Kidney capillary endothelial cell (primary cell): ENCODE measurements around the gene GPX3.

Experiments used
- DNase-seq: peaks from one replicate; pipeline ENCODE4 v3.0.0-alpha.2; 2018; ENCODE audit warnings: low spot score

GPX3 gene, protein sequence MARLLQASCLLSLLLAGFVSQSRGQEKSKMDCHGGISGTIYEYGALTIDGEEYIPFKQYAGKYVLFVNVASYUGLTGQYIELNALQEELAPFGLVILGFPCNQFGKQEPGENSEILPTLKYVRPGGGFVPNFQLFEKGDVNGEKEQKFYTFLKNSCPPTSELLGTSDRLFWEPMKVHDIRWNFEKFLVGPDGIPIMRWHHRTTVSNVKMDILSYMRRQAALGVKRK

DNA sequence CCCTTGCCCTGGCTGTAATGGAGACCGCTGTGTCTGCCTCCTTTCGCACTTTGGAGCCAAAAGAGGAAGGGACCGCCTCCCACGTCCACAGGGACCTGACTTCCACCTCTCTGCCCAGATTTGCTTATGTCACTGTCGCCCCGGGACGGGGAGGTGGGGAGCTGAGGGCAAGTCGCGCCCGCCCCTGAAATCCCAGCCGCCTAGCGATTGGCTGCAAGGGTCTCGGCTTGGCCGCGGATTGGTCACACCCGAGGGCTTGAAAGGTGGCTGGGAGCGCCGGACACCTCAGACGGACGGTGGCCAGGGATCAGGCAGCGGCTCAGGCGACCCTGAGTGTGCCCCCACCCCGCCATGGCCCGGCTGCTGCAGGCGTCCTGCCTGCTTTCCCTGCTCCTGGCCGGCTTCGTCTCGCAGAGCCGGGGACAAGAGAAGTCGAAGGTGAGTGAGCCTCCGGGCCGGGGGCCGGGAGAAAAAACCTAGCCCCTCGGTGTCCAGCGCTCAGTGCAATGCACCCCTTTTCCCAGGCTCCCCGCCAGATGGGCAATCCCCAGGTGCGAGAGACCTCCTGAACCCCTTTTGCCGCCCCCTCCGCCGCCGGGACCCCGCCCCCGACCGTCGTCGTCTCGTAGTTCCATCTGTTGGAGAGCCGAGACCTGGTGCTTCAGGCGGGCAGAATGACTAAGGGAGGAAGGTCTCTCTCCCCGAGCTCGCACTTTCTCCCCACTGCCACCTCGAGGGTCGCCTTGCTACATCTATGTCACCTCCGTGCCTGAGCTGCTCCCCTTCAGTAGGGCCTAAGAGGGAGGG lies at the start of gene GPX3:
Gene GPX3 (plus strand): TSS at position 288 of the 807 bp plus-strand sequence. CDS start 64 bp downstream, at position 352.
- no peak for DNase-seq

DNA sequence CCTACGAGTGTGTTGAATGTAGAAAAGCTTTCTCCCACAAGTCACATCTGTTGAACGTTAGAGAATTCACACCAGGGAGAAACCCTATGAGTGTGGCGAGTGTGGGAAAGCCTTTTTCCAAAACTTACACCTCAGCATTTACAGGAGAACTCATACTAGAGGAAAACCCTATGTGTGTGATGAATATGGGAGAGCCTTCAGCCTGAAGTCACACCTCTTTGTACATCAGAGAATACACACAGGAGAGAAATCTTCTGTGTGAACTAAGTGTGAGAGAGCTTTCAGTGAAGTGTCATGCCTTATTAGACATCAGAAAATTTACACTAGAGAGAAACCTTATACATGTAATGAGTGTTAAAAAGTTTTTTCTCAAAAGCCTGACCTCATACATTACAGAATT lies 41.8 kb upstream of the GPX3 start:
- DNase-seq = no peak

DNA sequence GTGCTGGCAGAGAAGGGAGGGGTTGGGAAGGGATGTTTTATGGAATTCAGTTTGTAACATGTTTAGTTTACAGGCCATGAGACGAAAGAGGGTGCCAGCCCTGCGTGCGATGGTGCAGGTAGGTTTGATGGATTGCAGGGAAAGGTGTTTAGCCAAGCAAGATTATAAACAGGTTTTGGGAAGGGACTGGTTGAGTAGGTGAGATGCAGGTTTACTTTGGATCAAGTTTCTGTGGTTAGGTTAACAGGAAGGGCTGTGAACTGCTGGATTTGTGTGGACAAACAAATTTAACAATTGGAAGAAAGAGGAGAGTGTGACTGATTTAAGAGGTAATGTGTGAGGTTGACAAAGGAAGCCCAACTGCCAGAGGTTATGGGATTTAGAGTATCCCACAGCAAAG lies 32.6 kb upstream of the GPX3 start:
- no peak for DNase-seq

DNA sequence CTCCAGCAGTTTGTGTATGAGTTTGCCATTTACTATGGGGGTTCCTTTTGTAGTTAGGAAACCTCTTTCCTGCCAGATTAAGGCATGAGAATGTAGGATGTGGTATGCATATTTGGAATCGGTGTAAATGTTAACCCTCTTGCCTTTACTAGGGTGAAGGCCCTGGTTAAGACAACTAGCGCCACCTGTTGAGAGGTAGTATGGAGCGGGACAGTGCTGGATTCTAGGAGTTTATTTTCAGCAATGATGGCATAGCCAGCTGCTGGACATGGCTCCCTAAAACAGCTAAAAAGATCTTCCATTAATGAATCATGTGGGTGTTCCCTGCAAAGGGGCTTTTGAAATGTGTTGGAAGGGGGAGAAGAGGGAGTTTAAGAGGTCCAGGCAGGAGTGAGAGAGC lies 30.7 kb upstream of the GPX3 start:
- no peak for DNase-seq

DNA sequence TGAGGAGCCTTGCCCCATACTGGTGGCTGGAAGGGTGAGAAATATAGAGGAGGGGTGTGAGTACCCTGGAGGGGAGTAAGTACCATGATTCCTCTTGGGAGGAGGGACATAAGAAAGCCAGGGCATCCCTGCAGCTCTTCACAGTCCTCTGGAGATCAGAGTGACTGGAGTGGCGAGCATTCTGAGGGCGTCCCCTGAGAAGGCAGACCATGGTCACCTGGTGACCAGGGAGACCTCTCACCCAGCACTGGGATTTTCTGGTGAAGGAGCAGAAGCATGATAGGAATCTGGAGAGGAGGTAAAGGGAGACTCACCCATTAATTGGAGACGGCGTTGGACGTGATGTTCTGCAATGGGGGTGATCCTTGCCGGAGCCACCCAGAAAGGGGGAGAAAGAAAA lies 27.7 kb upstream of the GPX3 start:
- no peak for DNase-seq

DNA sequence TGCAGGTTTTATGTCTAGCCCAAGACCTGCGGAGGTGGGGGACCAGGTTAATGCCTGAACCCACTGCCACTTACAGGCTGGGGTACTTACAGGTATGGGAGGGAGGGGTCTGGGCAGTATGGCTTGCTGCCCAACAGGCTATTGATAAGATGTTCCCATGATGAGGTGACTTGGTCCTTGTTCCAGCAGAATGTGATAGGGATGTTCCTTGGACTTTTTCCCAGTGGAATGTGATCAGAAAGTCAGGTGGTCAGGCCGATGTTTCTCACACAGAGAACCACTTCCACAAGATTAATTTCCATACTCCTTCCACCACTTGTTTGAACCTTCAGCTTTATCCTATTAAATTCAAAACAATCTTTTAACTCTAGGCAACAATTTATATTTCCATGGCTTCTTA lies 27.0 kb upstream of the GPX3 start:
- no peak for DNase-seq

DNA sequence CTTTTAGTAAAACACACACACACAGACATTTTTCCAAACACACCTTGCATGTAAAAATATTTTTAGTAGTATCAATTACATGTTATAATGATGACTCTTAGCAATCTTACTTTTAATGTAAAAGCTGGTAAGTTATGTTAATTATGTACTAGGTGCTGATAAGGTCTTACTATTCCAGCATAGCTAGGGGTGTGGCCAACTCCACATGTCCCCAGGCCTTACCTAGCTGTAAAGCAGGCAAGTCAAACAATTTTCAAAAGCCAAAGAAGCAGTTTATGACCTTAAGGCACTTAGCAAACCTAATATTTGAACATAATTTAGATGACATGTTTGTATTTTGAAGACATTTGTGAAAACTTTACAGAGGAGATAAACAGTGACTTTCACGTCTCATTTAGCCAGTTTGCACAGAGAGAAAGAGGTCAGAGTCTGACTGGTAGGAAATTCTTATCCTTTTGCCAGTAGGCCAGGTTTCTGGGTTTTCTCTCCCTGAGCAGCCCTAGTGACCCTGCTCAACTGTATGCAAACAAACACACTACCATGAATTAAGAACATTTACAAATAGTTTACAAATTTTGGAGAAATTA lies 26.5 kb upstream of the GPX3 start:
- no peak for DNase-seq

DNA sequence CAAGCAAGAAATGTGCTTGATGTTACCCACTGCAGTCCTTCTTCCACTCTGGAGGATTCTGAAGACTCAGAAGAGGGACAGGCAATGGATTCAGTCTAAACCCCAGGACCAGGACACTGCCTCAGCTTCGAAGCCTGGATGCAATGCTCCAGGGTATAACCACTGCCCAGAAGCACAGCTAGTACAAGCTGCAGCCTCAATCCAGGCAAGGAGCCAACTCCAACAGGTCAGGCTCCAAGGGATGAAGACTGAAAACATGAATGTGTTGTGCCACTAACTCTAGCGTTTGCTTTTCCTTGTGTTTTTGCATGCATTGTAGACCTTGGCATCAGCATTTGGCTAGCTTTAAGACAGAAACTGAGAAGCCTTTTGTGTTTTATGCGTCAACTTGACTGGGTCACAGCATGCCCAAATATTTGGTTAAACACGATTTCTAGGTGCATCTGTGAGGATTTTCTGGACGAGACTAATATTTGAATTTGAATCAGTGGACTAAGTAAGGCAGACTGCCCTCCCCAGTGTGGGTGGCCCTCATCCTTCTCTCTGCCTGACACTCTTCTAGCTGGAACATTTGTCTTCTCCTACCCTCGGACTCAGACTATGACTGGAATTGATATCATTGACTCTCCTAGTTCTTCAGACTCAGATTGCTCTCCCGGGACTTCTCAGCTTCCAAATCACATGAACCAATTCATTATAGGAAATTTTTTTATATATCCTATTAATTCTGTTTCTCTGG lies 20.5 kb upstream of the GPX3 start:
- DNase-seq = no peak

DNA sequence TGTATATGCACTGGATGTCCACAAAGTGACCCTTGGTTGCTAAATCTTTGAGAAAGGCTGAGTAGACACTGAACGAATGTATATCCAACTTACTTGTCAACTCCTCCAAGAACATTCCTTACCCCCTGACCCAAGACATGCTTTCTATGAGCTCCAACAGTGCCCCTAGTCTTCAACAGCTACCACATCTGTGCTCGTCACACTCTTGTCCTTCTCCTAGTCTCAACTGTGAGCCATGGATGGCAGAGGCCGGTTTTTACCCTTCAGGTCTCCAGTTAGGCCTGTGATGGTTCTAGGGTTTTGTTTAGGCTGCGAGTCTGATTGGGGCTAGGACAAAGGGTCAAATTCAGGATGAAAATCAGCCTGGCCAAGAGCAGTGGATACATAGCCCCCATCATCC lies 19.0 kb upstream of the GPX3 start:
- no peak for DNase-seq

DNA sequence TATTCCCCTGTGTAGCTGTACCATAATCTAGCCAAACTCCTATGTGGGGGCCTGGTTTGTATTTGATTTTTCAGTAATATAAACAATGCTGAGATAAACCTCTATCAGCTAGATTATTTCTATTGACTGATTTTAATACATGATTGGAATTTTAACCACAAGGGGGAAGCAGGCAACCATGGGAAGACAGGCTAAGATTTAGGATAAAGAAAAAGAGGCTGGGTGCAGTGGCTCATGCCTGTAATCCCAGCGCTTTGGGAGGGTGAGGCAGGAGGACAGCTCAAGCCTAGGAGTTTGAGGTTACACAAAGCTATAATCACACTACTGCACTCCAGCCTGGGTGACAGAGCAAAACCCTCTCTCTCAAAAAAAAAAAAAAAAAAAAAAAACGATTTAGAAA lies 18.1 kb upstream of the GPX3 start:
- DNase-seq = peak; percentile 36

DNA sequence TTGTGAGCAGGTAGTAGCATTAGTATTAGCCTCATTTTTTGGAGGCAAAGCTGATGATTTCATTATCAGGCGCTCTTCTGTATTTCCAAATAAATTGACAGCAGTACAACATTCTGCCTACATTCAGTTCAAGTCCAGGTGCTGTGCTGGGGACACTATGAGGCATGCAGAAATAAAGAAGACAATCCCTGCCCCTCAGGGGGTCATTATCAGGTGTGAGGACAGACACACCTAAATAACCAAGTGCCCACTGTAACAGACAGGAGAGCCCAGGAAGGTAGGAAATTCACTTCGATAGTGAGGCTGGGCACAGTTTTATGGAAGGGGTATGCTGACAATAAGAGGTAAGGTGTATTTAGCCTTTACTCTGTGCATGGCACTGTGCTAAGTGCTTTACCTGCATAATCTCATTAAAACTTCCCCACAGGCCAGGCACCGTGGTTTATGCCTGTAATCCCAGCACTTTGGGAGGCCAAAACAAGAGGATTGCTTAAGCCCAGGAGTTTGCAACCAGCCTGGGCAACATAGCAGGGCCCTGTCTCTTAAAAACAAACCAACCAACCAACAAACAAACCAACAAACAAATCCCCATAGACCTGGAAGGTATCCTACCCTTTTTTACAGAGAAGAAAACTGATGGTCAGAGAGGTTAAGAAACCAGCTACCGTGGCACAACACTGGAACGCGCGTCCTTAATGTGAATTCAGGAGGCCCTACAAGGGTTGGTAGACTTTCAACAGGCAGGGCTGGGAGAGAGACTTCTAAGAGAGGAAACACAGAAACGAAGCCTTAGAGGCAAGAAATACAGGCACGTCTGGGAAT lies 17.5 kb upstream of the GPX3 start:
- no peak for DNase-seq

DNA sequence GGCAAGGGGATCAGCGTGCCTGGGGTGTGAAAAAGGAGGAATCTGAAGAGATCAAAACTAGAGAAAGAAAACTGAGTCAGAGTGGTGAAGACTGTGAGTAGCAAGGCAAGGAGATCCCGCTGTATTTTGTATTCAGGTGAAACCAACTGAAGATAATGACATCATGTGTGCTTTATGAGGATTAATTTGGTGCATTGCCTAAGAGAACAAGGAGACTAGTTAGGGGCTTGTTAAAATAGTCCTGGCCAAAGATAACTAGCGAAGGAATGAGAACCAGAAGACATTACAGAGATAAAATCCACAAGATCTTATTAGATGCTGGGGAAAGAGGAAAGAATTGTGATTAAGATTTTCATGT lies 16.9 kb upstream of the GPX3 start:
- no peak for DNase-seq

DNA sequence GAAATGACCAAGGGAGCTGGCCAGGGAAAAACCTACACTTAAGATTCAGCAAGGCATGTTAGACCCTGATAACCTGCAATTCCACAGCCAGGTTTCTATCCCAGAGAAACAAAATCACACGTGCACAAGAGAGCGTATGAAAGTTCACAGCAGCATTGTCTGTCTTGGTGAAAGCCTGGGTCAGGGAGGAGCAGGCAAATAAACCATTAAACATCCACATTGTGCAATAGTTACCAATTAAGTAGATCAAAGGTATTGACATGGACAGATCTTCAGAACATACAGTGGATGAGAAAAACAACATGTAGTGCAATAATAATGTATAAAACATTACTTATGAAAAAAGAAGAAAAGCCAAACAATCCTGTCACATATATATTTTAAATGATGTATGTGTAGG lies 15.9 kb upstream of the GPX3 start:
- no peak for DNase-seq

DNA sequence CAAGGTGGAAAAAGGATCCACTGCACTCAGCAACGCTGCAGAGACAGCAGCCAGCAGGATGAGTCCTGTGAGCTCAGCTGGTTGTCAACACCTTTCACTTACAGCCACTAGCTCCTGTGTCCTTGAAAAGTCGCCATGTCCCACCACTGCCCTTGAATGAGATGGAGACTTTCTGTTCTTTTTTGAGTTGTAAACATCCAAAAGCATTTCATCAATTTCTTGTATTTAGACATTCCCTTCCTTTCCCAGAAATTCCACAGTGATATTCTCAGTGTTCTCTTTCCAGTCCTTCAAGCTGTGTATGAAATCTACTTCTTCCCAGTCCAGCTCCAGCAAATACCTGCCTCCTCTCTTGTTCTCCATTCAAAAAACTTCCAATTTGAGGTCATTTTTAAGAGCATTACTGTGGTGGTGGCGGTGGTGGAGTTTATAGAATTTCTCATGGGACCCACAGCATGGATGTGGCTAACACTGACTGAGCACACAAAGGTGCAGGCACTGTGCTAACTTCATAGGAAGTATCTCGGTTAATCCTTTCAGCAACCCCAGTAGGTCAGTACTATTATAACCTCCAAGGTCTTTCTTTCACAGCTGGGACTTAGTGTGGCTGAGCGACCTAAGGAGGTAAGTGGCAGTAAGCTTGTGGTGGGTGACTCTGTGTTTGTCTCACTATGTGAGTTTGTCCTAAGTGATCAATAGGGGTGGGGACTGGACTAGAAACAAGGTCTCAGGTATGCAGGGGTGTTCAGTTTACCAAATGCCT lies 15.0 kb upstream of the GPX3 start:
- DNase-seq = no peak

DNA sequence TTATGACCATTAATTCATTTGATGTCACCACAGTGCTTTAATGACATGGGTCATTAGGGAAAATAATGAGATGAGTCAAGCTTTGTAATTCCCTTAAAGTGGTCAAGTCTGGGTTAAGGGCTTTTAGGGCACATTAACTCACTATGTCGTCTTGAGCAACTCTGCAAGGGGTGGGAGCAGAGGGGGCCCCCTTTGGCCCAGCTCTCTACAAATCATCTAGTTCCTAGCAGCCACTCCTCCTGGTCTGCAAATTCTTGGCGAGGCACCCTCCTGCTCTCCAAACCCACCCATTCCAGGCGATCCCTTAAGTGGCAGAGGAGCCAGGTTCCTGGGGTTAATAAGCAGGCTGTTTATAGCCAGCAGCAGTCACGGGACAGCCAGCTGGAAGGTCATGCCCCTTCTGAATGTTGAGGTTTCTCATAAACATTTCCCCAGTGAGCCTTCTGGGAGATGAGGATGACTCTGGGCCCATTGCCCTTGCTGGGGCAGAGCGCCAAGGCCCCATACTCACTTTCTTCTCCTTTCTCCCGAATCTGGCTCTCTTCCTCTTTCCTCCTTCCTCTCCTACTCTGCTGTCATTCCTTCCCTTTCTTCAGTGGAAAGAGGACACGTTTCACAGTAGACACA lies 14.3 kb upstream of the GPX3 start:
- DNase-seq = no peak

DNA sequence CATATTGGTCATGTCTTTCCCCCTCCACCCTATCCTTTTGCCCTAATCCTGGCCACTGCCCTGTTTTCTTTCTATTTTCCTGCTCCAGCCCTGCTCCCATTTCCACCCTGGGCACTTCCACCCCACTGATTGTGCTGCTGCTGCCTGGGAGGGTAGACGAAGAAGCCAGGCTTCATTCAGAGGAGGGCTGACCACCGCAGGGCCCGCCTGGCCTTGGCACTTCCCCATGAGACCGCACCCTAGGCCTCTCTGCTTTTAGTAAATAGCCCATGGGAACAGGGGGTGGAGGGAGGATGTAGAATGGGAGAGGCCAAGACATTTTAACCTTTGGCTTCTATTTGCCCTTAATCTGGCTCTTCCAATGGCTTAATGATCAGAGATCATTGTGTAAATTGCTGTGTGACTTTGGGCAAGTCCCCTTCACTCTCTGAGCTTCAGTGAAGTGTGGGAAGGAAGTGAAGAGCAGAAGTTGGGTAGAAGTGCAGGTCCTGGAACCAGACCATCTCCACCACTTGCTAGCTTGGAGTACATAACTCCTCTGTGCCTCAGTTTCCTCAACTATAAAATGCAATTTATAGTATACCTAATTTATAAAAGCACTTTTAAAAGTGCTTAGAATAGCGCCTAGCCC lies 13.6 kb upstream of the GPX3 start:
- no peak for DNase-seq

DNA sequence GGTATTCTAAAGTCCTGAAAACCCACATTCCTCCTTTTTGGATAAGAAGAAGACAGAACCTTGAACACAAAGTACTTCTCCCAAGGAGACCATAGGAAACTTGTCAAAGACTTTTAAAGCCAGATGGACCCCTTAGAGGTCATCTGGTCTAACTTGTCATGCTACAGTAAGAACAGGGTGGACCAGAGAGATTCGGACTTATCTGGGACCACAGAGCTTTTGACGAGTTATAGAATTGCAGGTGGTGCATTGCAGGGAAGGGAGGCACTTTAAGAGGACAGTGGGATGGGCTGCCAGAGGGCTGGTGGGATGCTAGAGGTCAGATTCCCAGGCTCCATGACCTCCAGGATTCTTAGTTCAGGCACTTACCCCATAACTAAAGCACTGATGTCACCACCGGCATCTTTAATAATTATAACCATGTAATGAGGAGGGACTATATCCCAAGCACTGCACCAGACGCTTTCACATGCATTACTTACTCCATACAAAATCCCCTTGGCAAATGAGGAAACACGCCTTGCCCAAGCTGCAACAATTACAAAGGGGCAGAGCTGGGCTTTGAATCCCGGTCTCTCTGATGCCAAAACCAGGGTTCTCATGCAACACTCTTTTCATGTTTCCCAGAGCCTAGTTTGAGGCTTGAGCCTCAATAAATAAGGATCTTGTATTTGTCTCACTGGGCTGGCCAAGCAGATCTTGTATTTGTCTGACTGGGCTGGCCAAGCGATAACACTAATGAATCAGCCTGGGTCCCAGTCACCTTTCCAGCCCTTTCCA lies 12.8 kb upstream of the GPX3 start:
- no peak for DNase-seq

DNA sequence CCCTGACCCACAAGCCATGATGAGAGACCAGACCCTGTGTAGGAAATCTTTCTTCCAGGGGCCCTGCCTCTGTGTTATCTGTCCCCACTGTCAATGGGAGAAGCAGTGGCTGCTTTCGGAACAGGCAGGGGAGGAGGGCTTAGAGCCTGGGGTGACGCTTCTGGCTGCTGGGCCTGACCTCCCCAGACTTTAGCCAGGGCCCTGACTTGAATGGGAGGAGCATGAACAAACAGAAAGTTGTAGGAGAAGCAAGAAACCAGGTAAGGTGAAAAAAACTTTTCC lies 12.2 kb upstream of the GPX3 start:
- no peak for DNase-seq

DNA sequence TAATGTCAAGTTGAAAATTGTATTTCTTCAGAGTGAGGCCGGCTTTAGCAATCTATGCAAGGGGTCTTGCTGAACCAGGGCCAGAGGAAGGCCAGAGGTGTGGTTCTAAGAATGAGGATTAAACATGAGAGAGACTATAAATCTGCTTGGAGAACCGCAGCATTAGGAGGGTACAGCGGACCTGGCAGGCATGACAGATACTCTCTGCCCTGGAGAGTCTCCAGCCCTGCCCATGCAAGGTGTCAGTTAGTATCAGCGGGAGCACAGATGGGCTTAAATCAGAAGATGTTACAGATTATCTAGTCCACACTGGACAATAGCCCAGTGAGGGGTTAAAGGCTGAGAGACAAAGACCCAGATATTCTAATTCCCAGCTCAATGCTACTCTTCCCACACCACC lies 11.5 kb upstream of the GPX3 start:
- no peak for DNase-seq

DNA sequence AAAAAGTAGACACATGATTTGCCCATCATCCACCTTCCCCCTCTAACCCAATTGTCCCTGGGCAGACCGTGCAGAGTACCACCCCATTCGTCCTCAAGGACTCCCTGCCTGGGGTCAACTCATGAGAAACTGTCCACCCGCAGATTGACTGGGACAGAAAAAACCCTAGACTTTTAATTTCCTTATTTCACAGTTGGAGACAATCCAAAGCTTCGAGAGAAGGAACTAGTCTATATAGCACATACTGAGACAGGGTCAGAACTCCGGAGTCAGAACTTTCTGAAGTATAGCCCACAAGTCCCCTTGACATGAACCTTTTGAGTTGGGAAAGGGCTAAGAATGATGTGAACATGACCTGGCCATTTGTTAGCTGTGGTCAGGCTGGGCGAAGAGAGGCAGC lies 7.5 kb upstream of the GPX3 start:
- no peak for DNase-seq
